Fibroblast of lung (primary cell): ENCODE data around the gene GOLM1. TPM values are rescaled to one million over a fixed set of nuclear protein-coding genes. Genes with fewer than 3 reads are reported as not detected.

Experiments
- DNase-seq, 2 donors: peaks; one replicate each; pipeline versions ENCODE4 v3.0.0 to v3.0.0-alpha.2; 2010; ENCODE audit warnings: low read depth in 2 of 2
- H2AFZ ChIP-seq: 2 replicates; pipeline ENCODE4 v1.5.1; 2012; ENCODE audit warnings: low read length, control low read depth, inconsistent platforms
- H3K27ac ChIP-seq: 2 replicates; pipeline ENCODE4 v1.5.1; 2011; ENCODE audit warnings: low read length, control low read depth; ENCODE audit not compliant: insufficient read depth
- H3K27me3 ChIP-seq: 2 replicates; pipeline ENCODE4 v1.5.1; 2011; ENCODE audit warnings: mild to moderate bottlenecking, low read length; ENCODE audit not compliant: control insufficient read depth, insufficient read depth
- H3K36me3 ChIP-seq: 2 replicates; pipeline ENCODE4 v1.5.1; 2011; ENCODE audit warnings: low read length; ENCODE audit not compliant: control insufficient read depth, insufficient read depth
- H3K4me1 ChIP-seq: 2 replicates; pipeline ENCODE4 v1.5.1; 2011; ENCODE audit warnings: low read length; ENCODE audit not compliant: control insufficient read depth, insufficient read depth; ENCODE audit errors: extremely low read depth
- H3K4me2 ChIP-seq: 2 replicates; pipeline ENCODE4 v1.5.1; 2011; ENCODE audit warnings: low read length, control low read depth; ENCODE audit not compliant: insufficient read depth; ENCODE audit errors: extremely low read depth
- H3K4me3 ChIP-seq, 4 experiments: fragments of 200-600 bp in 1 of 4; sonication (generic) in 1 of 4; replicated peaks in 1 of 4; 2 replicates each; pipeline ENCODE4 v1.5.1; 2011 to 2016; ENCODE audit warnings: low read length in 4 of 4, low read depth in 3 of 4, mild to moderate bottlenecking in 3 of 4, control low read depth in 2 of 4, inconsistent platforms in 1 of 4, mixed read lengths in 1 of 4; ENCODE audit not compliant: insufficient read depth in 1 of 4; ENCODE audit errors: control extremely low read depth in 1 of 4
- H3K79me2 ChIP-seq: 2 replicates; pipeline ENCODE4 v1.5.1; 2012; ENCODE audit warnings: mild to moderate bottlenecking, low read length, inconsistent platforms; ENCODE audit not compliant: control insufficient read depth, insufficient read depth
- H3K9ac ChIP-seq: 2 replicates; pipeline ENCODE4 v1.5.1; 2011; ENCODE audit warnings: mild to moderate bottlenecking, low read length, control low read depth; ENCODE audit not compliant: insufficient read depth
- H3K9me3 ChIP-seq: 2 replicates; pipeline ENCODE4 v1.5.1; 2012; ENCODE audit warnings: low read depth, low read length; ENCODE audit not compliant: control insufficient read depth, insufficient read depth
- H4K20me1 ChIP-seq: 2 replicates; pipeline ENCODE4 v1.5.1; 2011; ENCODE audit warnings: low read length; ENCODE audit not compliant: control insufficient read depth, insufficient read depth; ENCODE audit errors: extremely low read depth
- EZH2 ChIP-seq: IDR thresholded peaks from 2 replicates; pipeline ENCODE4 v1.5.1; 2012; ENCODE audit warnings: low read length, control low read depth, mild to moderate bottlenecking; ENCODE audit errors: missing control alignments
- polyA plus RNA-seq, 2 donors: library from polyadenylated mRNA; depleted of rRNA in 1 of 2; stranded (reverse) in 1 of 2; unstranded in 1 of 2; fragments of >200 nt; gene quantifications; 2 replicates each; pipeline ENCODE4 v1.2.1, GENCODE V29; 2011 to 2012; ENCODE audit warnings: missing spikeins in 1 of 2
- total RNA-seq: library from RNA; depleted of rRNA; stranded (reverse); fragments of >200 nt; gene quantifications from 2 replicates; pipeline ENCODE4 v1.2.1, GENCODE V29; 2014
- TF ChIP-seq, protein P1 (sequence below), 2 donors: IDR thresholded peaks in 1 of 2; conservative IDR thresholded peaks in 1 of 2; 1 replicate in 1 of 2; 2 replicates in 1 of 2; pipeline ENCODE4 v1.5.1; 2011 to 2012; ENCODE audit warnings: low read length in 2 of 2, control low read depth in 1 of 2, inconsistent platforms in 1 of 2, low read depth in 1 of 2, mild to moderate bottlenecking in 1 of 2

Gene GOLM1
- total and polyA plus RNA-seq, 2 donors (not counting 1 experiment from before 2014, with no cell fraction given), result 46.7 to 64.0 TPM

DNA sequence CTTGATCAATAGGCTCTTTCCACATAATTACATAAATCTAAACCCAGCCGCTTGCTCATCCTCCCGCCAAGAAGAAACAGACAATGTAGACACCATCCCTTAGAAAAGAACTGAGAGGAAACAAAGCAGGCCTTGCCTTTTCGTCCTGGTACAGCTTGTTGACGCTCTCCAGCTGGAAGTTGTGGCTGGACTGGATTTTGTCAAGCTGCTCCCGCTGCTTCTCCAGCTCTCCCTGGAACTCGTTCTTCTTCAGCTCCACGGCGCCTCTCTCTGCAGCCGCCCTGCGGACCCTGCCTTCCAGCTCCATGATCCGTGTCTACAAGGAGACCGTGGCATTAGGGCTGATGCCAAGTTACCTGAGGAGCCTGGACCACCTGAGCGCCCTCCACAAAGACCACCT is 22.1 kb downstream of the GOLM1 start:
- H3K4me3 ChIP-seq, result no peak overlapping the region
- TF ChIP-seq EZH2, result no peak
- TF ChIP-seq, protein P1, sequence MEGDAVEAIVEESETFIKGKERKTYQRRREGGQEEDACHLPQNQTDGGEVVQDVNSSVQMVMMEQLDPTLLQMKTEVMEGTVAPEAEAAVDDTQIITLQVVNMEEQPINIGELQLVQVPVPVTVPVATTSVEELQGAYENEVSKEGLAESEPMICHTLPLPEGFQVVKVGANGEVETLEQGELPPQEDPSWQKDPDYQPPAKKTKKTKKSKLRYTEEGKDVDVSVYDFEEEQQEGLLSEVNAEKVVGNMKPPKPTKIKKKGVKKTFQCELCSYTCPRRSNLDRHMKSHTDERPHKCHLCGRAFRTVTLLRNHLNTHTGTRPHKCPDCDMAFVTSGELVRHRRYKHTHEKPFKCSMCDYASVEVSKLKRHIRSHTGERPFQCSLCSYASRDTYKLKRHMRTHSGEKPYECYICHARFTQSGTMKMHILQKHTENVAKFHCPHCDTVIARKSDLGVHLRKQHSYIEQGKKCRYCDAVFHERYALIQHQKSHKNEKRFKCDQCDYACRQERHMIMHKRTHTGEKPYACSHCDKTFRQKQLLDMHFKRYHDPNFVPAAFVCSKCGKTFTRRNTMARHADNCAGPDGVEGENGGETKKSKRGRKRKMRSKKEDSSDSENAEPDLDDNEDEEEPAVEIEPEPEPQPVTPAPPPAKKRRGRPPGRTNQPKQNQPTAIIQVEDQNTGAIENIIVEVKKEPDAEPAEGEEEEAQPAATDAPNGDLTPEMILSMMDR (conservative IDR thresholded peaks at IDR 0.05 in 1 of 2, IDR thresholded peaks at IDR 0.05 in 1 of 2; ENCODE audit: low read depth in 1 of 2, low read length in 2 of 2), result no peak
- no peak overlapping the region for H2AFZ ChIP-seq
- no peaks in the 10 kb centered on the region for H3K9me3 ChIP-seq
- H3K4me2 ChIP-seq, result no peak overlapping the region
- H3K27ac ChIP-seq, result no peak overlapping the region
- H3K79me2 ChIP-seq, result no peaks in the 10 kb centered on the region
- H3K9ac ChIP-seq, result no peak overlapping the region
- DNase-seq, result peak in 1 of 2 donors; percentile 19
- H3K27me3 ChIP-seq, result no peaks in the 10 kb centered on the region
- H3K4me1 ChIP-seq, result no peaks in the 10 kb centered on the region
- no peaks in the 10 kb centered on the region for H4K20me1 ChIP-seq
- H3K36me3 ChIP-seq, result no peaks in the 10 kb centered on the region

DNA sequence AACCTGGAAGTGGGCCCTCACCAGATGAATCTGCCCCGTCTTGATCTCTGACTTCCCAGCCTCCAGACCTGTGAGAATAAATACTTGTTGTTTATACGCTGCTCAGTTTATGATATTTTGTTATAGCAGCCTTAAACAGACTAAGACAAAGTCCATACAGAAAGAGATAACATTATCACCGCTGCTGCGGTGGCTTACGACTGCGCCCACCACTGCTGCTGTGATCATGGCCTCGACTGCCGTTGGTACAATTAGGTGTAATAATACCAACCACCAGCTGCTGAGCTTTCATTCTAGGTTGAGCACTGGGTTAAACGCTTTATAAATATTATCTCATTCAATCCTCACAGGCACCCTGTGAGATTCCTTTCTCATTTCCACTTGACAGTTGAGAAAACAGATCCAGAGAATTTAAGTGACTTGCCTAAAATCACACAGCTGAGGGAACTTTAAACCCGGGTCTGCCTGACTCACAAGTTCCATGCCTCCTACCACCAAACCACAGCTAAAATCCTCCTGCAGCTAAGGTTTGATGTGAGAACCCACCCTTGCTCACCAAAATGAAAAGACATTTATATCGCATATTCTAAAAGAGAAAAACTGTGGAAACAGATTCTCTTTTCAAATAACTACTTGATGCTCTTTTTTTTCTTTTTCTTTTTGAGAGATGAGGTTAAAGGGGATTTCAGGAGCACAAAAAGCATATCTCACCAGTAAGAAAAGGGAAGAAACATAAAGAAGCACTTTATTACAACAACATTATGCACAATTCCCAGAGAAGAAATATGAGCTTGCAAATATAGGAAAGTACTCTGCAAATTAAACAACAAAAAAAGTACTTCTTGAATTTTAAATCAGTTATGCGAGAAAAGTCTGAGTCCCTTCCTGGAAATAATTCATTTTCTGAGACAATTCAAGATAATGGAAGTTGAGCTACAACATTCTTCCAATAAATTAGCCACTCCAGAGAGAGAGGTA is 23.9 kb downstream of the GOLM1 start:
- peak in 1 of 2 donors; percentile 87 for DNase-seq
- Histone ChIP-seq H2AFZ (no peak overlapping the region), H3K9me3 (no peaks in the 10 kb centered on the region), H3K27ac (no peak overlapping the region), H3K36me3 (no peaks in the 10 kb centered on the region), H3K4me3 (no peak overlapping the region), H3K4me1 (no peaks in the 10 kb centered on the region), H3K79me2 (no peaks in the 10 kb centered on the region), H3K27me3 (no peaks in the 10 kb centered on the region), H4K20me1 (no peaks in the 10 kb centered on the region), H3K9ac (no peak overlapping the region), H3K4me2 (no peak overlapping the region)
- TF ChIP-seq, protein P1 (conservative IDR thresholded peaks at IDR 0.05 in 1 of 2, IDR thresholded peaks at IDR 0.05 in 1 of 2; ENCODE audit: low read depth in 1 of 2, low read length in 2 of 2), result no peak
- no peak for TF ChIP-seq EZH2

DNA sequence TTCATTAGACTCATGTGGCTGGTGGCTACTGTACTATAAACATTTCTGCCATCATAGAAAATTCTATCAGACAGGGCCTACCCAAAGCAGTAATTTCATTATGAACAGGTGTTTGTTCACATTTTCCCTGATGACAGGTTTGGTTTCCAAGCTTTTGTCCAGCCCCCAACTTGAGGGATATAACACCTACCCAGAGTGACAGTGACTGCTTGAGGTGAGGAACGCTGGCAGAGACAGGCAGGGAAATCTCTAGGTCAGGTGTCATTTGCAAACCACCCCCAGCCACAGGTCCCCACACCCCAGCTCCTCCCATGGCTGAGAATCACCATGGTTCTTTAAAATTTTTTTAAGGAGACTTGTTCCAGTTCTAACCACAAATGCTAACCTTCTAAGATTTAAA is 25.5 kb downstream of the GOLM1 start:
- DNase-seq, result no peak
- no peak overlapping the region for H3K4me3 ChIP-seq

More for the DNA sequence above, 25.5 kb downstream of the GOLM1 start:
- no peaks in the 10 kb centered on the region for H3K9me3 ChIP-seq
- H3K9ac ChIP-seq, result no peak overlapping the region
- no peak for TF ChIP-seq EZH2
- TF ChIP-seq, protein P1 (conservative IDR thresholded peaks at IDR 0.05 in 1 of 2, IDR thresholded peaks at IDR 0.05 in 1 of 2; ENCODE audit: low read depth in 1 of 2, low read length in 2 of 2), result no peak
- H3K27ac ChIP-seq, result no peak overlapping the region
- H3K79me2 ChIP-seq, result no peaks in the 10 kb centered on the region
- no peaks in the 10 kb centered on the region for H3K27me3 ChIP-seq
- no peak overlapping the region for H3K4me2 ChIP-seq
- H3K36me3 ChIP-seq, result no peaks in the 10 kb centered on the region
- H3K4me1 ChIP-seq, result no peaks in the 10 kb centered on the region
- H4K20me1 ChIP-seq, result no peaks in the 10 kb centered on the region
- no peak overlapping the region for H2AFZ ChIP-seq
